Thyroid gland (tissue), 4 donors: ENCODE measurements around the gene CALCB.

Experiments
- CTCF ChIP-seq, 6 experiments: fragments of 200-600 bp in 3 of 6; fragments of 450-650 bp in 3 of 6; sonication (generic) in 3 of 6; IDR thresholded peaks; one replicate each; pipeline ENCODE4 v1.5.1; 2016 to 2019; ENCODE audit warnings: antibody characterized with exemption in 6 of 6, mild to moderate bottlenecking in 2 of 6, inconsistent platforms in 1 of 6, moderate library complexity in 1 of 6
- POLR2A ChIP-seq, 2 donors: fragments of 450-650 bp; IDR thresholded peaks; one replicate each; pipeline ENCODE4 v1.6.1; 2017; ENCODE audit warnings: antibody characterized with exemption in 2 of 2, mild to moderate bottlenecking in 2 of 2, moderate library complexity in 1 of 2

- TF ChIP-seq CTCF (IDR thresholded peaks at IDR 0.05), result no peak
- no peak for TF ChIP-seq POLR2A (IDR thresholded peaks at IDR 0.05)
Observed at GRCh38 chr11:15099267-15099666, 25.9 kb downstream of the CALCB start.
